Measurements from ENCODE around the gene SMYD3.

DNA sequence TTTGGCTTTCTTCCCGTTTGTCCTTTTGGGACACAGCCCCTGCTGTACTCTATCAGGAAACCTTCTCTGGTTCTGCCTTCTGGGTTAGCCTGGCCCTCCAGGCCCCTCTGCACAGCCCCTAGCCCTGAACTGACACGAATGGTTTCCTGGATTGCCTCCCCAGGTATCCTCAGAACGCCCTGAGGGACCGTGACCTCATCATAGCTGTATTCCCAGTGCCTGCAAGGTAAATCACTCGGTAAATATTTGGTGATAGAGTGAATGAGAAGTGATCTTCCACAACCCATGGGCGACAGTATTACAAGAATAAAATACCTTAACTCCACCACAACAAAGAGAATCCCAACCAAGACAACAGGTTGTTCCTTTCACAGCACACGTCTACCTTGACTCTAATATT lies 637.2 kb downstream of the SMYD3 start:
- TF ChIP-seq, protein P1, sequence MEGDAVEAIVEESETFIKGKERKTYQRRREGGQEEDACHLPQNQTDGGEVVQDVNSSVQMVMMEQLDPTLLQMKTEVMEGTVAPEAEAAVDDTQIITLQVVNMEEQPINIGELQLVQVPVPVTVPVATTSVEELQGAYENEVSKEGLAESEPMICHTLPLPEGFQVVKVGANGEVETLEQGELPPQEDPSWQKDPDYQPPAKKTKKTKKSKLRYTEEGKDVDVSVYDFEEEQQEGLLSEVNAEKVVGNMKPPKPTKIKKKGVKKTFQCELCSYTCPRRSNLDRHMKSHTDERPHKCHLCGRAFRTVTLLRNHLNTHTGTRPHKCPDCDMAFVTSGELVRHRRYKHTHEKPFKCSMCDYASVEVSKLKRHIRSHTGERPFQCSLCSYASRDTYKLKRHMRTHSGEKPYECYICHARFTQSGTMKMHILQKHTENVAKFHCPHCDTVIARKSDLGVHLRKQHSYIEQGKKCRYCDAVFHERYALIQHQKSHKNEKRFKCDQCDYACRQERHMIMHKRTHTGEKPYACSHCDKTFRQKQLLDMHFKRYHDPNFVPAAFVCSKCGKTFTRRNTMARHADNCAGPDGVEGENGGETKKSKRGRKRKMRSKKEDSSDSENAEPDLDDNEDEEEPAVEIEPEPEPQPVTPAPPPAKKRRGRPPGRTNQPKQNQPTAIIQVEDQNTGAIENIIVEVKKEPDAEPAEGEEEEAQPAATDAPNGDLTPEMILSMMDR (IDR thresholded peaks at IDR 0.05; ENCODE audit: insufficient read depth, low read length) = no peak
- no peak for TF ChIP-seq SPI1 (IDR thresholded peaks at IDR 0.05; ENCODE audit: borderline replicate concordance, low read depth)
